Breast epithelium (tissue), 3 donors: ENCODE measurements around the gene NAPSA.

ENCODE experiments used
- POLR2A ChIP-seq: fragments of 450-650 bp; IDR thresholded peaks from one replicate; pipeline ENCODE4 v1.6.1; 2016; ENCODE audit warnings: antibody characterized with exemption, mild to moderate bottlenecking, moderate library complexity
- POLR2AphosphoS5 ChIP-seq, 3 donors: sonication (generic); formaldehyde crosslinking; IDR thresholded peaks; one replicate each; pipeline ENCODE4 v1.6.1; 2017; ENCODE audit warnings: antibody characterized with exemption in 3 of 3
- TF ChIP-seq, protein P1 (sequence below), 3 donors: fragments of 450-650 bp; IDR thresholded peaks; one replicate each; pipeline ENCODE4 v1.5.1; 2016 to 2017; ENCODE audit warnings: antibody characterized with exemption in 3 of 3, mild to moderate bottlenecking in 3 of 3, moderate library complexity in 3 of 3

DNA sequence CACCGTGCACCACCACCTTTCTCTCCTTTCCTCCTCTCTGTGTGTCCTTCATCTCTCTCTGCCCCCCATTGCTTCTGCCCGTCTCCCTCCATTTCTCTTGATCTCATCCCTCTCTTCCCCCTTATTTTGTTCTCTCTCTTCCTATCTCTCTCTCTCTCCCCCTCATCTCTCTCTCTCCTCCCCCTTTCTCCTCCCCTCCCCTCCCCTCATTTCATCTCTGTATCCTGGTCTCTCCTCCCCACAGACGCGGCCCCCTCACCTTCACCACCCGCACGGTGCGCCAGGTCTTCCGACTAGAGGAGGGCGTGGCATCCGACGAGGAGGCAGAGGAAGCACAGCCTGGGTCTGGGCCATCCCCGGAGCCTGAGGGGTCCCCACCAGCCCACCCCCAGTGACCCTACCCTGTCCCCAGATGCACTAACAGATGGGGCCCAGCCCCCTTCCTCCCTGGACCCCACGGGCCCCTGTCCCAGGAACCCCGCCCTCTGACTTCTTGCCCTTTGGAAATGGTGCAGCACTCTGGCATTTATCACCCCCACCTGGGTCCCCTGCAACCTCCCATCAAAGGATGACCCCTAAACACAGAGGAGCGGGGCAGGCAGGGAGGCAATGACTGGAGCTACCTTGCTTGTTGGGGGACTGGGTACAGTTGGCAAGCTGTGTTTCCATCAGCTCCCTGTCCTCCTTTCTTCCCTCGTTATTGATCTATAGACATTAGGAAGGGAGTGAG lies 55.9 kb downstream of the NAPSA start:
- TF ChIP-seq, protein P1, sequence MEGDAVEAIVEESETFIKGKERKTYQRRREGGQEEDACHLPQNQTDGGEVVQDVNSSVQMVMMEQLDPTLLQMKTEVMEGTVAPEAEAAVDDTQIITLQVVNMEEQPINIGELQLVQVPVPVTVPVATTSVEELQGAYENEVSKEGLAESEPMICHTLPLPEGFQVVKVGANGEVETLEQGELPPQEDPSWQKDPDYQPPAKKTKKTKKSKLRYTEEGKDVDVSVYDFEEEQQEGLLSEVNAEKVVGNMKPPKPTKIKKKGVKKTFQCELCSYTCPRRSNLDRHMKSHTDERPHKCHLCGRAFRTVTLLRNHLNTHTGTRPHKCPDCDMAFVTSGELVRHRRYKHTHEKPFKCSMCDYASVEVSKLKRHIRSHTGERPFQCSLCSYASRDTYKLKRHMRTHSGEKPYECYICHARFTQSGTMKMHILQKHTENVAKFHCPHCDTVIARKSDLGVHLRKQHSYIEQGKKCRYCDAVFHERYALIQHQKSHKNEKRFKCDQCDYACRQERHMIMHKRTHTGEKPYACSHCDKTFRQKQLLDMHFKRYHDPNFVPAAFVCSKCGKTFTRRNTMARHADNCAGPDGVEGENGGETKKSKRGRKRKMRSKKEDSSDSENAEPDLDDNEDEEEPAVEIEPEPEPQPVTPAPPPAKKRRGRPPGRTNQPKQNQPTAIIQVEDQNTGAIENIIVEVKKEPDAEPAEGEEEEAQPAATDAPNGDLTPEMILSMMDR (IDR thresholded peaks at IDR 0.05): no peak
- TF ChIP-seq POLR2AphosphoS5 (IDR thresholded peaks at IDR 0.05): no peak
- no peak for TF ChIP-seq POLR2A
